ENCODE data around the gene ZNF496. TPM values are rescaled to one million over a fixed set of nuclear protein-coding genes. Genes with fewer than 3 reads are reported as not detected.

ZNF496 gene
- total RNA-seq, 1 experiment from 2014 or later = 36.4 TPM

DNA sequence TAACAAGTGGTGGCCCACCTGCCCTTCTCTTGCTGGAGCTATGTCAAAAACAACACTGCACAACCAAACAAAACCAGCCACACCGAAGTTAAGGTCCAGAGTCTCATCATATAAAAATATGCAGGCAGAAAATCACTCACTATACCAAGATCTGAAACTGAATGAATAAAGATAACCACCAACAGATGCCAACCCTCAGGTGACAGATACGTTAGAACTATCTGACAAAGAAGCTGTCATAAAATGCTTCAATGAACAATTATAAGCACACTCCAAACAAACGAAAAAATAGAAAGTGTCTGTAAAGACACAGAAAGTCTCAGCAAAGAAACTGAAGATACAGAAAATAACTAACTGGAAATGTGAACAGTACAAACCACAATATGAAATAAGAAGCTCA lies 14.0 kb downstream of the ZNF496 start:
- H3K27me3 ChIP-seq (replicated peaks; ENCODE audit: control insufficient read depth, insufficient read depth, low read length) = no peaks in the 10 kb centered on the region
- Mint-ChIP-seq H3K4me1 (ENCODE audit: low read depth, unreplicated experiment) (no peaks in the 10 kb centered on the region), H3K27me3 (ENCODE audit: insufficient read depth, unreplicated experiment) (no peaks in the 10 kb centered on the region), H3K27ac (ENCODE audit: unreplicated experiment) (no peak overlapping the region), H3K36me3 (ENCODE audit: insufficient read depth, unreplicated experiment) (peaks cover 44% of the 10 kb centered on the region), H3K9me3 (ENCODE audit: unreplicated experiment) (no peaks in the 10 kb centered on the region), H3K4me3 (ENCODE audit: unreplicated experiment) (no peak overlapping the region)
- no peaks in the 10 kb centered on the region; the same call in 1 of the 2 replicates for H3K36me3 ChIP-seq (ENCODE audit: control insufficient read depth, insufficient read depth, low read length)
- H3K4me1 ChIP-seq = no peaks in the 10 kb centered on the region
- no peak for TF ChIP-seq CTCF (IDR thresholded peaks at IDR 0.05; ENCODE audit: insufficient read depth in 1 of 2, low read depth in 1 of 2, low read length in 1 of 2, severe bottlenecking in 1 of 2, unreplicated experiment in 1 of 2)
- intact Hi-C loops (cut with micrococcal nuclease; ENCODE audit: unreplicated experiment) = no loop called here
- DNase-seq = no peak
- no peaks in the 10 kb centered on the region for H3K9me3 ChIP-seq
- no TSS peak for BruUV-seq (replicated peaks)
- ChIA-PET POLR2A (no interaction called here), CTCF (no interaction called here)
- no peak overlapping the region for H3K4me3 ChIP-seq (ENCODE audit: low read depth, low read length)

- Mint-ChIP-seq H3K36me3 (ENCODE audit: insufficient read depth, unreplicated experiment) (peaks cover 43% of the 10 kb centered on the region), H3K27ac (ENCODE audit: unreplicated experiment) (no peak overlapping the region), H3K27me3 (ENCODE audit: insufficient read depth, unreplicated experiment) (no peaks in the 10 kb centered on the region), H3K9me3 (ENCODE audit: unreplicated experiment) (no peaks in the 10 kb centered on the region), H3K4me1 (ENCODE audit: low read depth, unreplicated experiment) (no peaks in the 10 kb centered on the region), H3K4me3 (ENCODE audit: unreplicated experiment) (no peak overlapping the region)
- TF ChIP-seq CTCF (IDR thresholded peaks at IDR 0.05; ENCODE audit: insufficient read depth in 1 of 2, low read depth in 1 of 2, low read length in 1 of 2, severe bottlenecking in 1 of 2, unreplicated experiment in 1 of 2) = no peak
- POLR2A ChIA-PET = no interaction called here
- Histone ChIP-seq H3K9me3 (no peaks in the 10 kb centered on the region), H3K4me3 (ENCODE audit: low read depth, low read length) (no peak overlapping the region), H3K27me3 (replicated peaks; ENCODE audit: control insufficient read depth, insufficient read depth, low read length) (no peaks in the 10 kb centered on the region), H3K4me1 (no peaks in the 10 kb centered on the region), H3K36me3 (ENCODE audit: control insufficient read depth, insufficient read depth, low read length) (no peaks in the 10 kb centered on the region; the same call in 1 of the 2 replicates)
- intact Hi-C loops (cut with micrococcal nuclease; ENCODE audit: unreplicated experiment) = no loop called here
- no peak for DNase-seq
- BruUV-seq (replicated peaks) = no TSS peak
- CTCF ChIA-PET = no interaction called here
Measured at GRCh38 chr1:247316590-247317197, 15.0 kb downstream of the ZNF496 start.

DNA sequence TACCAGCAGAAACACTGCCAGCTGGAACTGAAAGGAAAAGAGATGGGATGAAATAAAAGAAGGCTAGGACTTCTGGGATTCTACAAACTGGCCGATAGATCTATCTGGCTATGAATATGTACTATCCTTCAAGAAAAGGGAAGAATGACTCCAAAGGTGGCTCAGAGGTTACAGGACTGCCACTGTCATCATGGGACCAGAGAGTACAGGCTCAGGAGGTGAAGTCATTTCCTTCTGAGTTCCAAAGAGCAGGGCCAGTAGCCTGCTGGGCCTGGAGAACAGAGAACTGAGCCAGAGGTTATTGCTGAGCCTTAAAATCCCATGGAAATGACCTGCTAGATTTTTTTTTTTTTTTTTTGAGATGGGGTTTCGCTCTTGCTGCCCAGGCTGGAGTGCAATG lies 27.6 kb downstream of the ZNF496 start:
- ChIA-PET POLR2A (no interaction called here), CTCF (no interaction called here)
- H3K9me3 ChIP-seq = no peaks in the 10 kb centered on the region
- no peak overlapping the region for H3K27ac Mint-ChIP-seq (ENCODE audit: unreplicated experiment)
- H3K4me1 Mint-ChIP-seq (ENCODE audit: low read depth, unreplicated experiment) = no peaks in the 10 kb centered on the region
- no peaks in the 10 kb centered on the region for H3K9me3 Mint-ChIP-seq (ENCODE audit: unreplicated experiment)
- DNase-seq = no peak
- H3K4me3 ChIP-seq (ENCODE audit: low read depth, low read length) = no peak overlapping the region
- no peaks in the 10 kb centered on the region for H3K4me1 ChIP-seq
- H3K4me3 Mint-ChIP-seq (ENCODE audit: unreplicated experiment) = no peak overlapping the region
- H3K36me3 Mint-ChIP-seq (ENCODE audit: insufficient read depth, unreplicated experiment) = peaks cover 58% of the 10 kb centered on the region
- no peaks in the 10 kb centered on the region for H3K27me3 Mint-ChIP-seq (ENCODE audit: insufficient read depth, unreplicated experiment)
- no peak for TF ChIP-seq CTCF (IDR thresholded peaks at IDR 0.05; ENCODE audit: insufficient read depth in 1 of 2, low read depth in 1 of 2, low read length in 1 of 2, severe bottlenecking in 1 of 2, unreplicated experiment in 1 of 2)
- intact Hi-C loops (cut with micrococcal nuclease; ENCODE audit: unreplicated experiment) = no loop called here
- peaks cover 11% of the 10 kb centered on the region for H3K36me3 ChIP-seq (ENCODE audit: control insufficient read depth, insufficient read depth, low read length)
- H3K27me3 ChIP-seq (replicated peaks; ENCODE audit: control insufficient read depth, insufficient read depth, low read length) = no peaks in the 10 kb centered on the region
- no TSS peak for BruUV-seq (replicated peaks)
